NCI-H2196 (cell line): ENCODE data around the gene LENG8.

Source experiments
- DNase-seq: peaks from one replicate; lab custom pipeline; 2025; ENCODE audit not compliant: unreplicated experiment; lab: John Stamatoyannopoulos, UW

Gene LENG8

DNA sequence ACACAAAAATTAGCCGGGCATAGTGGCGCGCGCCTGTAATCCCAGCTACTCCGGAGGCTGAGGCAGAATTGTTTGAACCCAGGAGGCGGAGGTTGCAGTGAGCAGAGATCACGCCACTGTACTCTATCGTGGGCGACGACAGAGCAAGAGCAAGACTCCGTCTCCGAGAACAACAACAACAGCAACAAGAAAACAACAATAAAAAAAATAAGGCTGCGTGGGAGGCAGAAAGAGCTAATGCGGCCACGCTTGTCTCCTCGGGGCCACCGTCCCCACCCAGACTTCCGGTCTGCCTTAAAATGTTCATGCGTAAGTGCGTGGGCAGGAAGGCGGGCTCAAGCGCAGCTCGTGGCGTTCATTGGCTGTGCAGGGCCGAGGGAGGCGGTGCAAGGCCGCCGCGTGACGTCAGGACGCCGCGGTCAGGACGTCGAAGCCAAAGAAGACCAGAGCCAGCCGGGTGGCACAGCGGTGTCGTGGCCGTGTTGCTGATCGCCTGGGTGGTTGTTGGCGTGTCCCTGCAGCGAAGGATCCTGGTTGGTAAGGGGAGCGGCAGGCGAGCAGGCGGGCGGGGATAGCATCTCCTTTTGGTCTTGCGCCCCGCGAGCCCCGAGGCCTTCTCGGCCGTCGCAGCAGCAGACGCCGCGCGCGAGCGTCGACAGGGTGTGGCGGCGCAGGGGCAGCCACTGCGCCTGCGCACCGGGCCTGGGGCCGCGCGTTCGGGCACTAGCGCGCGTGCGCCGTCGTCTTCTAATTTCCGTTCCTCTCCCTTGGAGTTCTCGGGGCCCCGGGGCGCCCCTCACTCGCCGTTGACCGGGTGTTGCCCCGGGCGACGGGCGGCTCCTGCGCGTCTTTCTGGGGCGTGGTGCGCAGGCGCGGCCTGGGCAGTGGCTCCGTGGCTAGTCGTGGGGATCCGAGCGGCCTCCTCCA, at the start of gene LENG8:
Gene LENG8 (plus strand): TSS at position 426 of the 927 bp plus-strand sequence. CDS start 2,146 bp downstream, outside the sequence.
- peak; percentile 95 for DNase-seq

DNA sequence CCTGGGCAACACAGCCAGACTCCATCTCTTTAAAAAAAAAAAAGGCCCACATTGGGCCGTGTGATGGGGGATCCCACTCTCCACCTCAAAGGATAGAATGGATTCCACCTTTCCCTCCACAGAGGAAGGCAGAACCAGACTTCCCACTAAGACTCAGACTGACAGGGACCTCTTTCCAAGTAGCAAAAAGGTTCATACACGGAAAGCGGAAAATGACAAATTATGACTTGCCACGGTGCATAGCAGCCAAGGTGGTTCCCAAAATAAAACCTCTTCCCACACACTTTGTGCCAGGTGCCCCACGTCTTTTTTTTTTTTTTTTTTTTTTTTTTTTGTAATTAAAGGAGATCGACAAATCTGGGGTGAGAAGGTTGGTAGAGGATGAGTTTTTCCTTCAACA, 48.1 kb upstream of the LENG8 start:
- DNase-seq, result no peak

DNA sequence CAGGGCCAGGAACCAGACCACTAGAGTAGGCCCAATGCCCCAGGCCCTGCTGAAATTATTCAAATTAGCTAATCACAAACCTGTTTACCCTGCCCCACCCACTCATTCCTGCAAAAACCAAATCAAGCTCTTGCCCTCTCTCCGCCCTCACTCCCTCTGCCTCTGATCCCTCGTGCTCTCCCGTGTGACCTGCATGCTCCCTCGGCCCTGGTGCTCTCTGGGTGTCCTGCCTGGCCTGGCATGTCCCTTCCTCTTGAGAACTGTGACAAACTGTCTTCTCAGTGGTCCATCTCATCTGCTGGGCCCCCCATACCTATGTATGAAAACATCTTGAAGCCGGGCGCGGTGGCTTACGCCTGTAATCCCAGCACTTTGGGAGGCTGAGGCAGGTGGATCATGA, 45.9 kb upstream of the LENG8 start:
- DNase-seq, result no peak

DNA sequence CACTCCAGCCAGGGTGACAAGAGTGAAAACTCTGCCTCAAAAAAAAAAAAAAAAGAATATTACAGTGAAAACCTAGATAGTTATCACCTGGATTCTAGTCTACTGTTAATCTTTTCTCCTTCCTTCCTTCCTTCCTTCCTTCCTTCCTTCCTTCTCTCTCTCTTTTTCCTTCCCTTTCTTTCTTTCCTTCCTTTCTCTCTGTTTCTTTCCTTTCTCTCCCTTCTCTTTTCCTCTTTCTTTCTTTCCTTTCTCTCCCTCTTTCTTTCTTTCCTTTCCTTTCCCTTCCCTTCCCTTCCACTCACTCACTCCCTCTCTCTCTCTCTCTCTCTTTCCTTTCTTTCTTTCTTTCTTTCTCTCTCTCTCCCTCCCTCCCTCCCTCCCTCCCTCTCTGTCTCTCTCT, 43.4 kb upstream of the LENG8 start:
- DNase-seq, result no peak

DNA sequence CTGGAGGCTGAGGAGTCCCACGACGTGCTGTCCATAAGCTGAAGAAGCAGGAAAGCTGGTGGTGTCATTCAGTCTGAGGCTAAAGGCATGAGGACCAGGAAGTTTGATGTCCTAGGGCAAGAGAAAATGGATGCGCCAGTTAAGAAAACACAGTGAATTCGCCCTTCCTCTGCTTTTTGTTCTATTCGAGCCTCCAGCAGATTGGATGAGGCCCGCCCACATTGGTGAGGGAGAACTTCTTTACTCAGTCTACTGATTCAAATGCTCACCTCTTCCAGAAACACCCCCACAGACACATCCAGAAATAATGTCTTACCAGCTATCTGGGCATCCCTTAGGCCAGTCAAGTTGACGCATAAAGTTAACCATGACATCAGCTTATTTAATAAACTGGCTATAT, 41.2 kb upstream of the LENG8 start:
- DNase-seq, result no peak

DNA sequence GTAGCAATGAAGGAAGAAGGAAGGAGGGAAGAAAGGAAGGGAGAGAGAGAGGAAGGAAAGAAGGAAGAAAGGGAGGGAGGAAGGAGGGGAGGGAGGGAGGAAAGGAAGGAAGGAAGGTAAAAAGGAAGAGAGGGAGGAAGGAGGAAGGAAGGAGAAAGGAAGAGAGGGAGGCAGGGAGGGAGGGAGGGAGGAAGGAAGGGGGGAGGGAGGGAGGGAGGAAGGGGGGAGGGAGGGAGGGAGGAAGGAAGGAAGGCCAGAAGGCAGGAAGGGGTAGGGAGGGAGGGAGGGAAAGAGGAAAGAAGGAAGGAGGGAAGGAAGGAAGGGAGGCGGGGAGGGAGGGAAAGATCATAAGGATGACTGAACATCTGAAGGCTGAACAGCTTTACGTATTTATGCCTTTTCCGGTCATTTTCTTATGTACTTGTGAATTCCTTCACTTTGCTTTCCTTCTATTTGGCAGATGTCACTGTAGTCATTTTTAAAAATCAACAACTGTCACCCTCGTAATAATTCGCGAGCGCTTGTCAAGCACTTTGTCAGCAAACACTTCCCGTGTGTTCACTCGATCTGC, 40.5 kb upstream of the LENG8 start:
- DNase-seq, result no peak

DNA sequence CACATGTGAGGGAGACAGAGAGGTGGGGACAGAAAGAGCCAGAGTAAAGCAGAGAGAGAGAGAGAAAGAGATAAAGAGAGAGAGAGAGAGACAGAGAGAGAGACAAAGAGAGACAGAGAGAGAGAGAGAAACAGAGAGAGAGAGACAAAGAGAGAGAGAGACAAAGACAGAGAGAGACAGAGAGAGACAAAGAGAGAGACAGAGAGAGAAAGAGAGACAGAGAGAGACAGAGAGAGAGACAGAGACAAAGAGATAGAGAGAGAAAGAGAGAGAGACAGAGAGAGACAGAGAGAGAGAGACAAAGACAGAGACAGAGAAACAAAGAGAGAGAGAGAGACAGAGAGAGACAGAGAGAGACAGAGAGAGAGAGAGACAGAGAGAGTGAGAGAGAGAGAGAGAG, 38.0 kb upstream of the LENG8 start:
- no peak for DNase-seq

DNA sequence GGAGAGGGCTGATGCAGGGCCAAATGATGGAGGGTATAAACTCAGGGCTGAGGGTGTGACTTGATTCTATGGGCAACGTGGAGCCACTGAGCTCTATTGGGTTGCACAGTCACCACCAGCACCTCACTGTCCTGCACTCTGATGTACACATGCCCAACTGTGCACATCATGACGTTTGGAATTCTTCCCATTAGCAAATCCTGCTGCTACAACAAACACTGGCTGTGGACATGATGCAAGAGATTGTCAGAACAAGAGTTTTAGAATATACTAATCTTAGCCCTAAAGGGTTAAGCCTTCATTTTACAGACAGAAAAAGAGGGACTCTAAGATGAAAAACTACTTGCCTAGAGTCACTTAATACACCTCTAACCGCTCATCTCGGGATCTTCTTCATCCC, 36.1 kb upstream of the LENG8 start:
- no peak for DNase-seq

DNA sequence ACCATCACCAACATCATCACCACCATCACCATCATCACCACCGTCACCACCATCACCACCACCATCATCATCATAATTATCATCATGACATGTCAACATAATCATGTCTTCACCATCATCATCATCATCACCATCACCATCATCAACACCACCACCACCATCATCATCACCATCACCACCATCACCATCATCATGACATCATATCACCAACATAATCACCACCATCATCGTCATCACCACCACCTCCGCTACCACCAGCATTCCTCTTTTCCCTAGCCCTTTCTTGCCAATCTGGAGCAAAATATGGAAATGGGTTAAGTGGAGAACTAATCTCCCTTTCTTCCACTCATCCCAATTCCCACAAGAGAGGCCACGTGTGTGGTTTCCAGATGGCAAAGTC, 34.8 kb upstream of the LENG8 start:
- no peak for DNase-seq

DNA sequence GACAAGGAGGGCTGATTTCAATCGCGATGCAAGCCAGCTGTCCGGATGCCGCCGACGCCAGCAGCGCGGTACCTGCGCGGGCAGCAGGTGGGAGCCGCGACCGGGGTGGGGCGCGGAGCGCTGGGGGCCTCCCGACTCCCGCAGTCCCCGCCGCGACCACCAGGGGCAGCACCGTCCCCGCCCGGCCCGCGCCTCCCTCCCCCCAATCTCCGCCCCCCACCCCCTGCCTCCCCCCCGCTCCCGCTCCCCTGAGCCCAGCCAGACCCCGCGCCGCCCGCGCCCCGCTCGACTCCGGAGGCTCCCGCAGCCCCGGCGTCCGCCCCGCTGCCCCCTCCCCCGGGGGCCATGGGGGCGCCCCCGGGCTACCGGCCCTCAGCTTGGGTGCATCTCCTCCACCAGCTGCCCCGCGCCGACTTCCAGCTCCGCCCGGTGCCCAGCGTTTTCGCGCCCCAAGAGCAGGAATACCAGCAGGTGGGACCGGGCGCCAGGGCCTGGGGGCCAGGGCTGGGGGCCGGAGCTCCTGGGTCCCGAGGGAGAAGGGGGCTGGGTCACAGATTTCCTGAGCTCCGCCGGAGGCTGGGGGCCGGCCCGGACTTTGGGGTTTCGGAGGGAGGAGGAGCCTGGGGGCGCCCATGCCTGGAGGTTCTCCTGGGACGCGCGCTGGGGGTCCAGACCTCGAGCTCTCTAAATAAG, 33.6 kb upstream of the LENG8 start, which contains the start of gene TTYH1:
Gene TTYH1 (plus strand): TSS at position 257 of the 693 bp plus-strand sequence. CDS start 89 bp downstream, at position 346.
- DNase-seq, result no peak

DNA sequence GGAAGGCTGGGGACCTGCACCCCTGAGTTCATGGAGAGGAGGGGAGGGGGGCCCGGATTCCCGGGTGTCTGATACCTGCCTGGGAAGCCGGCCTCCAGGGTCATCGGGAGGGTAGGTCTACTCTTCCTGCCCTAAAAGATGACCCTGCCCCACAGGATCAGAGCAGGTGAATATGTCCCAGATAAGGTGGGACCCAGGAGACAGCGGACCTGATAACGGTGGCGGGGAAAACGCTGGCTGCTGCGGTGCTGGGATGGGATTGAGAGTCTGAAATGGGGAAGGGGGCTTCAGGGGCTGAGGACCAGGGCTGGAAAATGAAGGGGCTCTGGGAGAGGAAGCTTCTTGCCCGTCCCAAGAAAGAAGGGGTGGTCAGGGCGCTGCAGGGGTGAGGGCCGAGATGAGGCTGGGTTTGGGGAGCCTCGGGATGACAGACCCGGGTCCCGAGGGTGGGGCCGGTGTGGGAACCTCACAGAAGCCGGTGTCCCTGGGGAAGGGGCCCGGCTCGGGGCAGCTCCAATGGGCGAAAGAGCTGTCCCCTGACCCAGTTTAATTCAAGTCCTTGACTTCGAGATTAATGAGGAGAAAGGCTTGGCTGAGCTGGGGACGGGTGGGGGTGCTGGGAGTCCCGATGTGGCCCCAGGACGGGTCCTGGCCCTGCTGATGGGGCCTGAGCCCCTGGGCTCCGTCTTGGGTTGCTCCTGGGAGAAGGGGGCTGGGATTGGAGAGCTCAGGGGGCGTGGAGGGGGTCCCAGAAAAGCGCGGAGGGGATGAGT, 32.9 kb upstream of the LENG8 start:
- no peak for DNase-seq

DNA sequence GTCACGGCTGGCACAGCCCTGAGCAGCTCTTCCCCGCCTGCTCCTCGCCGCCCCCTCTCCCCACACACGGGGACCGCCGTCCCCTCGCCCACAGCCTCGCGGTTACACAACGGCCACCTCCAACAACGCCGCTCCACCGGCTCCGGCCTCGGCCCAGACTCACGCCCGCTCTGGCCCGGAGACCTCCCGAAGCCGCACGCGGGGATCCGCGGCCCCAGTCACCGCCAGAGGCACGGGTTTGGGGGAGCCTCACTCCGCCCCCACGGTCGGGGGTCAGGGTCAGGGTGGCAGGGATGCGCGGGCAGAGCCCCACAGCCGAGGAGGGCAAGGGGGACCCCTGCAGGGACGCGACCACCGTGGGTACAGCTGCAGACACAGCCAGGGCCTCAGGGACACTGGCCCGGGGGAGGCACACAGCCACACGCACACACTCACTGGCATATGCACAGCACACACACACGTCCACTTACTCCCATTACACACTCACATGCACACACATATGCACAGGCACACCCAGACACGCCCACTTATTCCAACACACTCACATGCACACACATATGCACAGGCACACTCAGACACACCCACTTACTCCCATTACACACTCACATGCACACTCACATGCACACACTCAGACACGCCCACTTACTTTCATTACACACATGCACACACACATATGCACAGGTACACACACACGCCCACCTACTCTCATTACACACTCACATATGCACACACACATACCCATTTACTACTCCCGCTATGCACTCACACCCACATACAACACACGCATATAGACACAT, 32.1 kb upstream of the LENG8 start:
- DNase-seq, result no peak

DNA sequence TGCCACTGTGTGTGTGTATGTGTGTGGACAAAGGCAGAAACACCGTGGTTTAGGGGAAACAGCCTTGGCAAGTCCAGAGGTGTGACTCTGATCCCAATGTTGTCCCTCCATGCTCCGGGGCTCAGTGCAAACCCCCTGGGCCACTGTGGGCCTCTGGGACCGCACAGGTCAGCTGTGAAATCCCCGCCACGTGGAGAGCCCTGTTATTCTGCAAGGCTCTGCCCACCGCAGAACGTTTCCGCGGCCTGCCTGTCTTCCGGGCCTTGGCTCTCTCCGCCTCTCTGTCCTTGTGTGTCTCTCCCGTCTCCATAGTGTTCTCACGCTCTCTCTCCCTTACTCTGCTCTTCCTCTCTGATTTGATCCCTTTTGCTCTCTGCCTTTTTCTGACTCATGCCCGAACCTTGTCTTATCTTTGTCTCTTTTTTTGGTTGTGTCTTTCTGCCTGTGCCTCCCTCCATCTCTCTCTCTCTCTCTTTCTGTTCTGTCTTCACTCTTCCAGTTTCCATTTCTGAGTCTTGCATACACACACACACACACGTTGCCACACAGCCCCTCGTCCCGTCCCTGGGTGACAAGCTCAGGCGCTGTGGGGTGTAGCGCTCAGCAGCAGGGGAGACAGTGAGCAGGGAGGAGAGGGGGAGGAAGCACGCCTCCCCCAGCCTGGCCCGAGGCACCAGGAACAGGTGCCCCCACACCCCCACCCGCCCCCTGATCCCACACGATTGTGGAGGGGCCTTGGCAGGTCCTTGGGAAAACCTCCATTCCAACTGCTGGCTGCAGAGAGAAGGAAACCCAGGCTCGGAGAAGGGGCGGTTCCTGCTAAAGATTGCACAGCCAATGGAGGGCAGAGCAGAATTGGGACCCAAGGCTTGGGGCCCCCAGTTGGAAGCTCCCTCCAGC, 30.7 kb upstream of the LENG8 start:
- no peak for DNase-seq

DNA sequence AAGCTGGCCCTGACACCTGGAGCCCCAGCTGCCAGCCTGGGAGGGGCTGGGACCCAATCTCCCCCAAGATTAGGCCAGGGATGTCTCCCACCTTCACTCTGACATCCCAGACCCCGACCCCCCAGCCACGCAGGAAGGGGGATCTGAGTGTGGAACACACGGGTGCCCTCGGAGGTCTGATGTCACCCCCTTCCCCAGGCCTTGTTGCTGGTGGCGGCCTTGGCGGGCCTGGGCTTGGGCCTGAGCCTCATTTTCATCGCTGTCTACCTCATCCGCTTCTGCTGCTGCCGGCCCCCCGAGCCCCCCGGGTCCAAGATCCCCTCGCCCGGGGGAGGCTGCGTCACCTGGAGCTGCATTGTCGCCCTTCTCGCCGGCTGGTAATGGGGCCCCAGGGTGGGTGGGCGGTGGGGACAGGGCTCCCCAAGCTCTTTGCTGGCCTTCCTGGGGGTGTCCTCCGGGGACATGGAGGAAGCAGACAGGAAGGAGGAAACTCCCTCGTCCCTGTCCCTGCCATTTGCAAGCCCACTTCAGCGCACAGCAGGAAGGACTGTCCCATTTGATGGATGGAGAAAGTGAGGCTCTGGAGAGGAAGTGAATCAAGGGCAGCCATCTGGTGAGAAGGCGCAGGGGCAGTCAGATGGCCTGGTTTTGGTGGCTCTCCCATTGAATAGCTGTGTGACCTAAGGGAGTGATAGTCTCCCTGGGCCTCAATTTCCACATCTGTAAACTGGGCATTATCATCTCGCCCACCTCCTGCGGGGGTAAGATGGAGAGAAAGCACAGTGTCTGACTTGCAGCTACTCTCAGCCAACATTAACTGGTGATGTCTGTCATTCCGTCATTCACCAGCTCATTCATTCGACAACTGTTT, 29.8 kb upstream of the LENG8 start:
- DNase-seq, result no peak

DNA sequence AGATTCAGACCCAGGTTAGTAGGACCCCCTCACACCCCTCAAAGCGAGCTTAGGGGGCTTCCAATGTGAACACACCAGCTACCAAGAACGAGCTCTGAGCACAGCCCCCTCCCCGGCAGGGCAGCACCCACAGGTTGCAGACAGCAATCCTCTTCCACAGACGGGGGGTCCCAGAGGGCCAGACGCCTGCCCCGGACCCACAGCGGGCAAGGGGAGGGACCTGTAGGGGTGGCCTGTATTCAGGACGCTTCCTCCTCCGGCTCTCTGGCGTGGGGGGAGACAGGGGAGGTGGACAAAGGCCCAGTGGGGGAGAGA, 29.0 kb upstream of the LENG8 start:
- DNase-seq, result no peak

DNA sequence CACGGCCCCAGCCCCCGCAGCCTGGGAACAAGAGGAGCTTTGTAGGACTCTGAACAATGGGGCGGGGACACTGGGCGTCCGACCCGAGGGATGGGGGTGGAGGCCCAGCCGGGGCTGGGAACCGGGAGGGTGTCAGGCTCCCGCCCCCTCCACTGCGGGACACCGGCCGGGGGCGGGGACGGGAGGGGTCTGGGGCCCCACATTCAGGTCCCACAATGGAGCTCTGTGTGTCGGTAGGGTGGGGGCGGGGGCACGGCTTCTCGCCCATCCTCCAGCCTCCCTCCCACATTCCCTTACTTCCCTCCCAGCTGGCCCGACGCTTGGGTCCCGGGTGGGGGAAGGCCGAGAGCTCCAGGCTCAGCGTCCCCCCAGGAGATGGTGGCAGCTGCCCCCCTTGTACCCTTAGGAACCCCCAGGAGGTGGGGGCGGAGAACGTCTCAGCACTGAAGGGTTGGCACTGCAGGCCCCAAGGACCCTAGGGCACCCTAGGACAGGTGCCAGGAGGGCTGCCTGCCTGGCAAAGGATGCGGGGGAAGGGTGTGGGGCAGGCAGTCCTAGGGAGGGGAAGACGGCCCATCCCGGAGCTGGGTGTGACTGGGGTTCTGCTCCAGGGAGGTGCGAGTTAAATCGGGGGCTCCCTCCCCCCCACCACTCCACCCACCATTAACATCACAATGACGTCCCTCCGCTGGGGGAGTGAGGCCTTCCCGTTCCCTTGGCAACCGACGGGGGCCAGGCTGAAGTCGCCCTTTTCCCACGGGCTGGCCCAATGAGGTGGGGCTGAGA, 28.4 kb upstream of the LENG8 start:
- no peak for DNase-seq

DNA sequence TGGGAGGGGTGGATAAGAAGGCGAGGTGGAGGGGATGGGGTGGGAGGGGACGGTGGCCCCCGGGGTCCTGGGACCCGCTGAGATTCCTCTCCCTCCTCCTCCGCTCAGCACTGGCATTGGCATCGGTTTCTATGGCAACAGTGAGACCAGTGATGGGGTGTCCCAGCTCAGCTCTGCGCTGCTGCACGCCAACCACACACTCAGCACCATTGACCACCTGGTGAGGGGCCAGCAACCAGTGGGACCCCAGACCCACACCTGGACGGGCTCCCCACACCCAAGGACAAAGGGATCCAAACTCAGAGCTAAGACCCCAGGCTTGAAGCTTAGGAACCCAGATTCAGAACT, 27.9 kb upstream of the LENG8 start:
- no peak for DNase-seq

DNA sequence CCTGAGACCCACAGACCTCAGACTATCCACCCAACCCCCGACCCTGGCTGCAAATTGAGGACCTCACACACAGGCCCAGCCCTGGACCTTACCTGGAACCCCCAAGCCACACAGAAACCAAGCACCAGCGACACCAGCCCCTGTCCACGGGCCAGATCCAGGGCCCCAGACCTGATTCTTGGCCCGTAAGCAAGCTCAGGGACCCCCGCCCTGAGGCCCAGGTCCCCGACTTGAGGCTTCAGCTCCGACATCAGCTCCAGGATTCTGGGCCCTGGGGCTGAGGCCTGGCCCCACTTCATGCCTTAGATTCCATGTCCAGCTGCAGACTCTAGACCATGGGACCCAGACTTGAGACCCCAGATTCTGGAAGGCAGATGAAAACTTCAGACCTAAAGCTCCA, 27.5 kb upstream of the LENG8 start:
- no peak for DNase-seq
